Fibroblast of skin of left quadriceps (primary cell): ENCODE measurements around the gene UNC13B.
"Not testable (repeated sequence)": the region's sequence is repeated elsewhere in the genome, so short reads cannot be mapped to it uniquely, and the experiment has no call there.

ENCODE experiments used
- DNase-seq, 2 experiments: peaks; one replicate each; pipeline ENCODE4 v3.0.0-alpha.2; 2013; ENCODE audit warnings: low read depth in 2 of 2

The UNC13B gene

GRCh38 chr9:35161713-35162604 is at the start of gene UNC13B:
Gene UNC13B (plus strand): TSS chr9:35162009. CDS start chr9:35162284, 275 bp downstream.
- DNase-seq = peak; percentile 86 to 87

- DNase-seq = no peak
Observed at GRCh38 chr9:35112257-35113020, 49.4 kb upstream of the UNC13B start.

GRCh38 chr9:35114113-35114839 is 47.5 kb upstream of the UNC13B start:
- DNase-seq = peak; percentile 92 to 93

- no peak for DNase-seq
Observed at GRCh38 chr9:35114840-35115628, 46.8 kb upstream of the UNC13B start.

GRCh38 chr9:35115680-35116538 is 45.9 kb upstream of the UNC13B start, which contains the start of gene ATOSB:
Gene ATOSB (minus strand): TSS chr9:35115862. CDS start chr9:35108274, 7,588 bp downstream.
- peak; percentile 95 for DNase-seq

GRCh38 chr9:35116539-35116897 is 45.3 kb upstream of the UNC13B start:
- no peak for DNase-seq

- peak; percentile 88 to 89 for DNase-seq
Observed at GRCh38 chr9:35116898-35117551, 44.8 kb upstream of the UNC13B start.

- DNase-seq = no peak
Observed at GRCh38 chr9:35134920-35135319, 26.9 kb upstream of the UNC13B start.

- DNase-seq = no peak
Observed at GRCh38 chr9:35135988-35136387, 25.8 kb upstream of the UNC13B start.

GRCh38 chr9:35136866-35137265 is 24.9 kb upstream of the UNC13B start:
- no peak for DNase-seq

- no peak for DNase-seq
Observed at GRCh38 chr9:35140093-35140492, 21.7 kb upstream of the UNC13B start.

GRCh38 chr9:35142037-35142436 is 19.8 kb upstream of the UNC13B start:
- no peak for DNase-seq

- not testable (repeated sequence) for DNase-seq
Observed at GRCh38 chr9:35147941-35148563, 13.8 kb upstream of the UNC13B start.

GRCh38 chr9:35152926-35153325 is 8.9 kb upstream of the UNC13B start:
- DNase-seq = no peak

- DNase-seq = no peak
Observed at GRCh38 chr9:35156781-35157180, 5.0 kb upstream of the UNC13B start.

GRCh38 chr9:35157836-35158235 is 4.0 kb upstream of the UNC13B start:
- DNase-seq = not testable (repeated sequence)

GRCh38 chr9:35158501-35159280 is 3.1 kb upstream of the UNC13B start:
- DNase-seq = no peak

- no peak for DNase-seq
Observed at GRCh38 chr9:35162605-35163315, 951 bp downstream of the UNC13B start.
